ENCODE data around the gene DLGAP5. TPM values are rescaled to one million over a fixed set of nuclear protein-coding genes. Genes with fewer than 3 reads are reported as not detected.

Gene DLGAP5
- total and polyA plus RNA-seq, 2 of the 13 experiments (the other 11 are each of a cell fraction or from before 2014, with no cell fraction given): 7.7 to 55.8 TPM

- TF ChIP-seq ARID4A (CRISPR knock-in tag; IDR thresholded peaks at IDR 0.05; ENCODE audit: borderline replicate concordance) (peak; percentile 50; the same call in 1 of the 2 replicates), PRDM15 (CRISPR knock-in tag; IDR thresholded peaks at IDR 0.05) (no peak), CEBPZ (IDR thresholded peaks at IDR 0.05; ENCODE audit: low read length) (no peak), RBFOX2 (IDR thresholded peaks at IDR 0.05; ENCODE audit: low read depth, low read length) (peak; percentile 49; the same call in 1 of the 2 replicates), NCOA1 (CRISPR knock-in tag; IDR thresholded peaks at IDR 0.05) (peak; percentile 61; the same call in 1 of the 2 replicates), ETV6 (CRISPR knock-in tag; conservative IDR thresholded peaks at IDR 0.05) (no peak), GMEB1 (CRISPR knock-in tag; IDR thresholded peaks at IDR 0.05; ENCODE audit: borderline replicate concordance) (peak; percentile 61), RNF2 (conservative IDR thresholded peaks at IDR 0.05; ENCODE audit: low read depth) (peak; percentile 84; the same call in 1 of the 2 replicates), ZNF280D (CRISPR knock-in tag; IDR thresholded peaks at IDR 0.05) (0 out of 2 replicates have a peak, but pooled peaks have one; percentile 31), ZNF30 (CRISPR knock-in tag; IDR thresholded peaks at IDR 0.05) (peak; percentile 82; the same call in 1 of the 2 replicates), POLR2A (IDR thresholded peaks at IDR 0.05; ENCODE audit: insufficient read depth in 1 of 2, low read depth in 2 of 2, low read length in 2 of 2) (peak; percentile 64 to 79)
Observed at GRCh38 chr14:55107766-55108554, 83.4 kb downstream of the DLGAP5 start (continued).
